Measurements from ENCODE around the gene CRK. TPM values are rescaled to one million over a fixed set of nuclear protein-coding genes. Genes with fewer than 3 reads are reported as not detected.

CRK gene
- total RNA-seq, 3 donors from 2014 or later (not counting 1 experiment from before 2014, with no cell fraction given), result 15.9 to 19.6 (median 16.7) TPM

DNA sequence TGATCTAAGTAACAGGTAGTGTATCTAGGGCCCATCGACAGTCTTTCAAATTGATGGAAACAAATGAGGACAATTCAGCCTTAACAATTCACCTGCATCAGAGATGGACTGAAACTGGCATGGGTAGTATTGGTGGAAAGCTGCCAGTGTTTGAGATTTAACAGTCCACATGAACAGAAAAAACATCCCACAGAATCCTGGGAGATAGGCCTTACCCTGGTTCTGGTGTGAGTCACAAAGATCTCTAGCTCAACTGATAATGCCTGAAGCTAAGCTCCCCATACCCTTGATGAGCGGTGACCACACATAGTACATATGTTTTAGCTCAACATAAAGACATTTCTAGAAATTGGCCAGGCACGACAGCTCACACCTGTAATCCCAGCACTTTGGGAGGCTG, 21.9 kb downstream of the CRK start:
- Mint-ChIP-seq H3K4me3 (no peak overlapping the region), H3K27ac (no peak overlapping the region), H3K36me3 (peaks cover 7% of the 10 kb centered on the region), H3K27me3 (ENCODE audit: low read depth in 2 of 2) (no peaks in the 10 kb centered on the region), H3K9me3 (no peaks in the 10 kb centered on the region), H3K4me1 (peaks cover 21 to 36% of the 10 kb centered on the region in 2 donors)
- H3K4me1 ChIP-seq (ENCODE audit: control insufficient read depth, insufficient read depth, low read length), result no peaks in the 10 kb centered on the region
- no peaks in the 10 kb centered on the region for H3K27me3 ChIP-seq (ENCODE audit: control insufficient read depth, insufficient read depth, low read length)
- H3K36me3 ChIP-seq (ENCODE audit: control insufficient read depth, insufficient read depth, low read length), result peaks cover 36% of the 10 kb centered on the region
- WGBS (ENCODE audit: insufficient coverage), result 100% methylated on average over 3 of the region's 3 CpGs
- DNase-seq (no peak), ATAC-seq (no peak)
- TF ChIP-seq, protein P1, sequence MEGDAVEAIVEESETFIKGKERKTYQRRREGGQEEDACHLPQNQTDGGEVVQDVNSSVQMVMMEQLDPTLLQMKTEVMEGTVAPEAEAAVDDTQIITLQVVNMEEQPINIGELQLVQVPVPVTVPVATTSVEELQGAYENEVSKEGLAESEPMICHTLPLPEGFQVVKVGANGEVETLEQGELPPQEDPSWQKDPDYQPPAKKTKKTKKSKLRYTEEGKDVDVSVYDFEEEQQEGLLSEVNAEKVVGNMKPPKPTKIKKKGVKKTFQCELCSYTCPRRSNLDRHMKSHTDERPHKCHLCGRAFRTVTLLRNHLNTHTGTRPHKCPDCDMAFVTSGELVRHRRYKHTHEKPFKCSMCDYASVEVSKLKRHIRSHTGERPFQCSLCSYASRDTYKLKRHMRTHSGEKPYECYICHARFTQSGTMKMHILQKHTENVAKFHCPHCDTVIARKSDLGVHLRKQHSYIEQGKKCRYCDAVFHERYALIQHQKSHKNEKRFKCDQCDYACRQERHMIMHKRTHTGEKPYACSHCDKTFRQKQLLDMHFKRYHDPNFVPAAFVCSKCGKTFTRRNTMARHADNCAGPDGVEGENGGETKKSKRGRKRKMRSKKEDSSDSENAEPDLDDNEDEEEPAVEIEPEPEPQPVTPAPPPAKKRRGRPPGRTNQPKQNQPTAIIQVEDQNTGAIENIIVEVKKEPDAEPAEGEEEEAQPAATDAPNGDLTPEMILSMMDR (IDR thresholded peaks at IDR 0.05), result no peak
- H3K9me3 ChIP-seq (ENCODE audit: control insufficient read depth, insufficient read depth, low read length), result no peaks in the 10 kb centered on the region
- no peak overlapping the region for H3K4me3 ChIP-seq (ENCODE audit: low read length)
- no peak overlapping the region for H3K27ac ChIP-seq (ENCODE audit: low read length)
- intact Hi-C loops (cut with micrococcal nuclease), result no loop called here

DNA sequence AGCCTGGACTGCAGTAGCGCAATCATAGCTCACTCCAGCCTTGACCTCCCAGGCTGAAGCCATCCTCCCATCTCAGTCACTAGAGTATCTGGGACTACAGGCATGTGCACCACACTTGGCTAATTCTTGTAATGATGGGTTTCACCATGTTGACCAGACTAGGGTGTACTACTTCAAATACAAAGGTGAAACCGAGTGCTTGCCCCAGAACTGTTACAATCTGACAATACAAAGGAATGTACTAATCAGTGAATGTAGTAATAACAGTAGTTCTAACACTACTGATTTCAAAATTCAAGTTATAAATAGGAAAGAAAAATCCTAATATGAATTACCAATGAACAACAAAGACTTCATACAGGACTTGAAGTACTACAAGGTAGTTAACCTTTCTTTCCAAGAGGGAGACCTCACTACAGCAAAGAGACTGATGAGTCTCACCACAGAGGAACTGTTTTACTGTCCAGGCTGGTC, 24.4 kb downstream of the CRK start:
- no peak overlapping the region for H3K27ac Mint-ChIP-seq
- H3K36me3 Mint-ChIP-seq, result peaks cover 5% of the 10 kb centered on the region
- peaks cover 13 to 25% of the 10 kb centered on the region in 2 donors for H3K4me1 Mint-ChIP-seq
- ATAC-seq (no peak), DNase-seq (no peak)
- no peaks in the 10 kb centered on the region for H3K27me3 Mint-ChIP-seq (ENCODE audit: low read depth in 2 of 2)
- Histone ChIP-seq H3K4me1 (ENCODE audit: control insufficient read depth, insufficient read depth, low read length) (no peaks in the 10 kb centered on the region), H3K27ac (ENCODE audit: low read length) (no peak overlapping the region), H3K9me3 (ENCODE audit: control insufficient read depth, insufficient read depth, low read length) (no peaks in the 10 kb centered on the region), H3K27me3 (ENCODE audit: control insufficient read depth, insufficient read depth, low read length) (no peaks in the 10 kb centered on the region), H3K36me3 (ENCODE audit: control insufficient read depth, insufficient read depth, low read length) (peaks cover 28% of the 10 kb centered on the region), H3K4me3 (ENCODE audit: low read length) (no peak overlapping the region)
- no peaks in the 10 kb centered on the region for H3K9me3 Mint-ChIP-seq
- intact Hi-C loops (cut with micrococcal nuclease), result no loop called here
- 80% methylated on average over 2 of the region's 2 CpGs for WGBS (ENCODE audit: insufficient coverage)
- TF ChIP-seq, protein P1 (IDR thresholded peaks at IDR 0.05), result no peak
- no peak overlapping the region for H3K4me3 Mint-ChIP-seq

DNA sequence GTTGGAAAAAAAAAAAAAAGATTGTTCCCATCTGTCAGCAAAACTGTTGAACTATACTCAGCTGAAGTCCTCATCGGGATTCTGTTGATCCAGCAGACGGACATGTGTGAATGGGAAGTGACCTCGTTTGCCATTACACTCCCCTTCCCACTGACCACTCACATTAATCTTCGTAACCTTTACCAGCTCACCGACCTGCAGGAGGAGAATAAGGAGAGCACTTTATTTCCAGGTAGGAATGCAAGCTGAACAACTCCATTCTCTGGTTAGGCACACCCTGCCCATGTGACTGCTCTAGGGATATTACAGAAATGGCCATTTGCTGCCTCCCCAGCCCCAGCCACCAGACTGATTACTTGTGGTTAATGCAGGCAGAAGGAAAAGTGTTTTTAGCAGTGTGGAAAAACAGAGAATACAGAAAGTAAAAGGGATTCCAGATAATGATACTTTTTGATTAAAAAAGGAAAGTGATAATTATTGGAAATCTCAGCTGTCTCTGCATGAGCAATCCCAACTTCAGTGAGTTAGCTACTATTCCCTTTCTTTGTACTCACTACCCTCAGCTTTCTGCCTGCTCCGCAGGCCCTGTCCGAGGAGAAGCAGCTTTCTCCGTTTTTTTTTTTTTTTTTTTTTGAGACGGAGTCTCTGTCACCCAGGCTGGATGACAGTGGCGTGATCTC, 32.4 kb downstream of the CRK start:
- Mint-ChIP-seq H3K27ac (no peak overlapping the region), H3K9me3 (no peaks in the 10 kb centered on the region), H3K27me3 (ENCODE audit: low read depth in 2 of 2) (no peaks in the 10 kb centered on the region), H3K36me3 (no peaks in the 10 kb centered on the region), H3K4me1 (peaks cover 0 to 5% of the 10 kb centered on the region in 2 donors), H3K4me3 (no peak overlapping the region)
- Histone ChIP-seq H3K27ac (ENCODE audit: low read length) (no peak overlapping the region), H3K9me3 (ENCODE audit: control insufficient read depth, insufficient read depth, low read length) (no peaks in the 10 kb centered on the region), H3K4me1 (ENCODE audit: control insufficient read depth, insufficient read depth, low read length) (no peaks in the 10 kb centered on the region), H3K27me3 (ENCODE audit: control insufficient read depth, insufficient read depth, low read length) (no peaks in the 10 kb centered on the region), H3K36me3 (ENCODE audit: control insufficient read depth, insufficient read depth, low read length) (peaks cover 33% of the 10 kb centered on the region), H3K4me3 (ENCODE audit: low read length) (no peak overlapping the region)
- ATAC-seq (no peak), DNase-seq (no peak)
- intact Hi-C loops (cut with micrococcal nuclease), result no loop called here
- 96% methylated on average over 10 of the region's 10 CpGs for WGBS (ENCODE audit: insufficient coverage)
- TF ChIP-seq, protein P1 (IDR thresholded peaks at IDR 0.05), result no peak

DNA sequence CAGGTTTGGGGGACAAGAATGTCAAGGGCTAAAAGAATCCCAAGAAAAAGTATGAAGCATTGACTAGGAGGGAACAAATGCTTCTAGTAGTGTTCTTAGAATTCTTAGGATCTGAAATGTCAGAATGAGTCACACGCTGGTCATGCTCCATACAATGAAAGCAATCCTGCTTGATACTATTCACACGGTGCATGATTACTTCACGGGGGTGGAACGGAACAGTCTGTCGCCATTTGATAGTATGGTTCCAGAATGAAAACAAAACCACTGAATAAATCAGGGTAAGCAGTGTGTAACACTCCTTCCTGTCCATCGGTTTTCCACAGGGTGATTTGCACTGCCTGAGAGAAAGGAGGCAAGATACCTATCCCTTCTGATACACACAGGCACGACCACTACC, 33.1 kb downstream of the CRK start:
- intact Hi-C loops (cut with micrococcal nuclease), result no loop called here
- H3K27me3 ChIP-seq (ENCODE audit: control insufficient read depth, insufficient read depth, low read length), result no peaks in the 10 kb centered on the region
- Mint-ChIP-seq H3K36me3 (no peaks in the 10 kb centered on the region), H3K9me3 (no peaks in the 10 kb centered on the region), H3K27me3 (ENCODE audit: low read depth in 2 of 2) (no peaks in the 10 kb centered on the region), H3K4me3 (no peak overlapping the region), H3K4me1 (peaks cover 0 to 5% of the 10 kb centered on the region in 2 donors), H3K27ac (peak overlapping the region in 1 of 2 donors; percentile 24)
- H3K27ac ChIP-seq (ENCODE audit: low read length), result no peak overlapping the region
- TF ChIP-seq, protein P1 (IDR thresholded peaks at IDR 0.05), result no peak
- DNase-seq (no peak), ATAC-seq (no peak)
- 85% methylated on average over 6 of the region's 7 CpGs for WGBS (ENCODE audit: insufficient coverage)
- H3K4me3 ChIP-seq (ENCODE audit: low read length), result no peak overlapping the region
- no peaks in the 10 kb centered on the region for H3K9me3 ChIP-seq (ENCODE audit: control insufficient read depth, insufficient read depth, low read length)
- H3K4me1 ChIP-seq (ENCODE audit: control insufficient read depth, insufficient read depth, low read length), result no peaks in the 10 kb centered on the region
- peaks cover 35% of the 10 kb centered on the region for H3K36me3 ChIP-seq (ENCODE audit: control insufficient read depth, insufficient read depth, low read length)
